Breast epithelium (tissue), 4 donors: Measurements from ENCODE around the gene LDB3. TPM values are rescaled to one million over a fixed set of nuclear protein-coding genes. Genes with fewer than 3 reads are reported as not detected.

Source experiments
- DNase-seq, 2 donors: peaks; one replicate each; pipeline ENCODE4 v3.0.0-alpha.2; 2019; ENCODE audit warnings: low spot score in 2 of 2
- H3K27ac ChIP-seq, 2 donors: fragments of 200-600 bp; sonication (generic) in 1 of 2; one replicate each; pipeline ENCODE4 v1.5.1; 2016 to 2019; ENCODE audit warnings: mild to moderate bottlenecking in 1 of 2
- H3K27me3 ChIP-seq, 2 donors: fragments of 200-600 bp; sonication (generic) in 1 of 2; one replicate each; pipeline versions ENCODE4 v1.5.1 to v1.6.0; 2017 to 2019; ENCODE audit warnings: control low read depth in 1 of 2, mild to moderate bottlenecking in 1 of 2
- H3K36me3 ChIP-seq: fragments of 200-600 bp; one replicate; pipeline ENCODE4 v1.5.1; 2019
- H3K4me1 ChIP-seq, 2 donors: fragments of 200-600 bp; sonication (generic); one replicate each; pipeline ENCODE4 v1.5.1; 2016 to 2019; ENCODE audit warnings: control low read depth in 1 of 2
- H3K4me3 ChIP-seq, 3 donors: fragments of 200-600 bp; sonication (generic); 1 replicate in 2 of 3; 2 replicates in 1 of 3; pipeline ENCODE4 v1.5.1; 2016 to 2019; ENCODE audit warnings: mild to moderate bottlenecking in 3 of 3, moderate library complexity in 2 of 3
- H3K9me3 ChIP-seq, 2 donors: fragments of 200-600 bp; sonication (generic) in 1 of 2; one replicate each; pipeline ENCODE4 v1.5.1; 2016 to 2019; ENCODE audit warnings: control low read depth in 1 of 2
- POLR2A ChIP-seq: fragments of 450-650 bp; IDR thresholded peaks from one replicate; pipeline ENCODE4 v1.6.1; 2016; ENCODE audit warnings: antibody characterized with exemption, mild to moderate bottlenecking, moderate library complexity
- POLR2AphosphoS5 ChIP-seq, 3 donors: sonication (generic); formaldehyde crosslinking; IDR thresholded peaks; one replicate each; pipeline ENCODE4 v1.6.1; 2017; ENCODE audit warnings: antibody characterized with exemption in 3 of 3
- intact Hi-C: fragments of 100-400 bp; cut with DNase I; formaldehyde crosslinking; loops from one replicate; pipeline ENCODE4 v1.15.1; 2023; ENCODE audit warnings: low total_unique reads
- total RNA-seq, 3 donors: library from RNA; depleted of rRNA; stranded (reverse); fragments of >200 nt; gene quantifications; one replicate each; pipeline ENCODE4 v1.1.0, GENCODE V29; 2016
- TF ChIP-seq, protein P1 (sequence below), 3 donors: fragments of 450-650 bp; IDR thresholded peaks; one replicate each; pipeline ENCODE4 v1.5.1; 2016 to 2017; ENCODE audit warnings: antibody characterized with exemption in 3 of 3, mild to moderate bottlenecking in 3 of 3, moderate library complexity in 3 of 3

LDB3 gene
- total RNA-seq, 3 donors from 2014 or later, result 0.98 to 2.9 (median 1.3) TPM

DNA sequence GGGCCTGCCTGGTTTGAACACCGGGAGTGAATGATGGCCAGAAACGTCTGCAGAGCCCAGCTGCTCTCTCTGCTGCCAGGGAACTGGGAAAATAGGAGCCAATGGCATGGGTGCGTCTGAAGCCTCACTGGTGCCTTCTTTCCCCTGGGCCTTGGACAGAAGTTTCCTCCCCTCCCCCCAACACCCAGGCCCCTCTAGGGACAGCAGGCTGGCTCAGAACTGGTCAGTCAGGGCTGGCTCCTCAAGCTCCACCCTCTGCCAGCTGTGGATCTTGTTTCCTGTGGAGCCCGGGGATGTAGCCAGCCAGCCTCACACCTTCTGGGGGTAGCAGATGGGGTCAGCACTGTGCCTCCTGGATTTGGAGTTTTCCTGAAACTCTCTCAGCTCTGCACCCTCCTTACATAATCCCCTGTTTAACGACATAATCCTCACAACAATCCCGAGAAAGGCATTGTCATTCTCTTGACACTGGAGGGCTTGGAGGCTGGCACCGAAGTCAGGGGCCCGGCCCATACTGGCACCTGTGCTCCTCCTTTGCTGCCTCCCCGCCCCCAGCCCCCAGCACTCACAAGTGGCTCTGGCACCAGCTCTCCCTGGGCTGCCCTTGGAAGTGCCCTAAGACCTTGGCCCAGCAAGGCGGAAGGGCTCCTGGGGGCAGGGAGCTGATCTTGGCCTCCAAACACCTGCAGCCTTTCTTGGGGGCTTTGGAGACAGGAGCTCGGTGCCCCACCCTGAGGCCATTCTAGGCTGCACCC is 5.7 kb downstream of the LDB3 start:
- DNase-seq, result no peak
- Histone ChIP-seq H3K4me1 (no peaks in the 10 kb centered on the region), H3K9me3 (no peaks in the 10 kb centered on the region), H3K4me3 (no peak overlapping the region), H3K27me3 (no peaks in the 10 kb centered on the region), H3K27ac (no peak overlapping the region), H3K36me3 (no peaks in the 10 kb centered on the region)
- intact Hi-C loops, result loop anchor here (5.0 kb wide), 1 partner anchor 1422 kb away; no protein-coding TSS in a partner anchor
- TF ChIP-seq POLR2AphosphoS5 (IDR thresholded peaks at IDR 0.05), result no peak
- TF ChIP-seq, protein P1, sequence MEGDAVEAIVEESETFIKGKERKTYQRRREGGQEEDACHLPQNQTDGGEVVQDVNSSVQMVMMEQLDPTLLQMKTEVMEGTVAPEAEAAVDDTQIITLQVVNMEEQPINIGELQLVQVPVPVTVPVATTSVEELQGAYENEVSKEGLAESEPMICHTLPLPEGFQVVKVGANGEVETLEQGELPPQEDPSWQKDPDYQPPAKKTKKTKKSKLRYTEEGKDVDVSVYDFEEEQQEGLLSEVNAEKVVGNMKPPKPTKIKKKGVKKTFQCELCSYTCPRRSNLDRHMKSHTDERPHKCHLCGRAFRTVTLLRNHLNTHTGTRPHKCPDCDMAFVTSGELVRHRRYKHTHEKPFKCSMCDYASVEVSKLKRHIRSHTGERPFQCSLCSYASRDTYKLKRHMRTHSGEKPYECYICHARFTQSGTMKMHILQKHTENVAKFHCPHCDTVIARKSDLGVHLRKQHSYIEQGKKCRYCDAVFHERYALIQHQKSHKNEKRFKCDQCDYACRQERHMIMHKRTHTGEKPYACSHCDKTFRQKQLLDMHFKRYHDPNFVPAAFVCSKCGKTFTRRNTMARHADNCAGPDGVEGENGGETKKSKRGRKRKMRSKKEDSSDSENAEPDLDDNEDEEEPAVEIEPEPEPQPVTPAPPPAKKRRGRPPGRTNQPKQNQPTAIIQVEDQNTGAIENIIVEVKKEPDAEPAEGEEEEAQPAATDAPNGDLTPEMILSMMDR (IDR thresholded peaks at IDR 0.05), result no peak
- no peak for TF ChIP-seq POLR2A

DNA sequence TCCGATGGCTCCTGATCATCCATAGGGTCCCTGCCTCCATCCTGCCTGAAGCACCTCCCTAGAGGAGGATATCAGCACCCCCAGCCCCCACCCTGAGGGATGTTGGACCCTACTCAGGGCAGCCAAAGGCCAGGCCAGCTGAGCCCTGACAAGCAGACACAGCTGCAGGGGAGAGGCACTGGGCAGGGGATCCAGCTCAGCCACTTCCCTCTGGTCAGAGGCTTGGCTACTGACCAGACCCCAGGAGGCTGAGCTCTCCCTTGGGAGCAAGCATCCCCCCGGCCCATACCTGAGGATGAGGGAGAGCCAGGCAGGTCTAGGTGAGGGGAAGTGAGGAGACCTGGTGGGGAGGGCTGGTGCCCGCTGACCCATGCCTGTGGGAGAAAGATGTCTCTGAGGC is 6.6 kb downstream of the LDB3 start:
- TF ChIP-seq POLR2A (no peak), POLR2AphosphoS5 (IDR thresholded peaks at IDR 0.05) (no peak)
- TF ChIP-seq, protein P1 (IDR thresholded peaks at IDR 0.05), result no peak
- no peak for DNase-seq
- H3K4me3 ChIP-seq, result no peak overlapping the region
- intact Hi-C loops, result loop anchor here (5.0 kb wide), 1 partner anchor 1423 kb away; no protein-coding TSS in a partner anchor
- no peaks in the 10 kb centered on the region for H3K4me1 ChIP-seq
- H3K27me3 ChIP-seq, result no peaks in the 10 kb centered on the region
- H3K36me3 ChIP-seq, result no peaks in the 10 kb centered on the region
- no peak overlapping the region for H3K27ac ChIP-seq
- H3K9me3 ChIP-seq, result no peaks in the 10 kb centered on the region

DNA sequence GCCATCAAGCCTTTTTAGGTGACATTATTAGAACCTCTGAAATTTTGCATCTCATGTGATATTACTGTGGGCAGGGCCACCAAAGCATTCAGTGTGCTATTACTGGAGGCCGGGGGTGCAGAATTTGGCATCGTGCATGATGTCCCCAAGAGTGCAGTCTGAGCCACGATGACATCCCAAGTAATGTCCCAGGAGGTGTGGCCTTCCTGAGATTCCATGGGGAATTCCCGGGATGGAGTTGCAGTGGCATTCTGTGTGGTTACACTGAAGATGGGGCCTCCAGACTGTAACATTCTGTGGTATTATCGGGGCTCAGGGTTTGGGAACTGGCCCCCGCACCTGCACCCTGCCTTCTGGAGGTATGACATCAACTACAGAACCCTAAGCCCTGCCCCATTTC is 9.1 kb downstream of the LDB3 start:
- Histone ChIP-seq H3K27ac (no peak overlapping the region), H3K4me1 (no peaks in the 10 kb centered on the region), H3K27me3 (no peaks in the 10 kb centered on the region), H3K36me3 (no peaks in the 10 kb centered on the region), H3K4me3 (no peak overlapping the region), H3K9me3 (no peaks in the 10 kb centered on the region)
- intact Hi-C loops, result no loop called here
- TF ChIP-seq POLR2AphosphoS5 (IDR thresholded peaks at IDR 0.05) (no peak), POLR2A (no peak)
- TF ChIP-seq, protein P1 (IDR thresholded peaks at IDR 0.05), result no peak
- no peak for DNase-seq

DNA sequence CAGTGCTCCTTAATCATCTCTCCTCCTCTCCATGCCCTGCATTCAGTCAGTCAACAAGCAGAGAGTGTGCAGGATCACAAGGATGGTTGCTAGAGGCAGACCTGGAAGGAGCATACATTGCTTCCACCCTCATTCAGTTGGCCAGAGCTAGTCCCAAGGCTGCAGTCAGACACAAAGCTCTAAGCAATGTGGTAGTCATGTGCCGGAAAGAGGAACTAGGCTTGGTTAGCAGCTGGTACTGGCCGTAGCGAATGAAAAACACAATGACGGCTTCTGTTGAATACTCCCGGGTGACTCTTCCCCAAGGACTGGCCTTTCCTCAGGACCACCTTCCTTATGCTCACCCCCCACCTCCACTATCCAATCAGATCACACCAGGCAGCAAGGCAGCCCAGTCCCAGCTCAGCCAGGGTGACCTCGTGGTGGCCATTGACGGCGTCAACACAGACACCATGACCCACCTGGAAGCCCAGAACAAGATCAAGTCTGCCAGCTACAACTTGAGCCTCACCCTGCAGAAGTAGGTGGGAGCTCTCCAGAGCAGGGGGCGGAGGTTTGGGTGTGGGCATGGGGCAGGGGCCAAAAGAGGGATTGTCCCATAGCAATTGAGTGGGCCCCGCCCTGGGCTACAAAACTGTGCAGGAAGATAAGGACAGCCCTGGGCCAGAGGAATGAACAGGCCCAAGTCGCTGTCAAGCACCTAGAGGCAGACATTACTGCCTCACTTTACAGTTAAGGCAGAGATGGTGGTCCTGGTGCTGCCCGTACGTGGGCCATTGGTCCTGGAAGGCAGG is 10.9 kb downstream of the LDB3 start:
- Histone ChIP-seq H3K4me1 (no peaks in the 10 kb centered on the region), H3K27me3 (no peaks in the 10 kb centered on the region), H3K27ac (no peak overlapping the region), H3K36me3 (no peaks in the 10 kb centered on the region), H3K4me3 (no peak overlapping the region), H3K9me3 (no peaks in the 10 kb centered on the region)
- TF ChIP-seq, protein P1 (IDR thresholded peaks at IDR 0.05), result no peak
- intact Hi-C loops, result no loop called here
- no peak for DNase-seq

DNA sequence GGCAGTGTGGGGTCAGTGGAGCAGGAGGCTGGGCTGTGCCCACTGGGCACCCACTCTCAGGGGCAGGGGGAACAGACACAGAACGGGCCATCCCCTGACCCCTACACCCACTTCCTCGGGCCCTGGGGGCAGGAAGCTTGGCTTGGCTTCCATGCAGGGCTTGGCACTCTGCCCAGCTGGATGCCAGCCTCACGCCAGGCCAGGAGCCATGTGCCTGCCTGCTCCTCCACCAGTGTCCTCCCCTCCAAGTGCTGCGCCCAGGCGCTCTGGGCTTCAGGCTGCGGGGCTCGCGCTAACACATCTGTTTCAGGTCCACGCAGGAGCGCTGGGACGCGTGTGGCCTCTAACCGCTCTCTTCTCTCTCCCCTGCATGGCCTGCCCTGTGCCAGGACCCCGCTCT is 12.7 kb downstream of the LDB3 start:
- no peak for DNase-seq
- Histone ChIP-seq H3K27me3 (no peaks in the 10 kb centered on the region), H3K27ac (peak overlapping the region in 1 of 2 donors; percentile 12), H3K9me3 (no peaks in the 10 kb centered on the region), H3K4me3 (no peak overlapping the region), H3K4me1 (no peaks in the 10 kb centered on the region), H3K36me3 (no peaks in the 10 kb centered on the region)
- TF ChIP-seq, protein P1 (IDR thresholded peaks at IDR 0.05), result no peak
- no peak for TF ChIP-seq POLR2A
- TF ChIP-seq POLR2AphosphoS5 (IDR thresholded peaks at IDR 0.05), result no peak
- intact Hi-C loops, result loop anchor here (10.0 kb wide), 1 partner anchor 224 kb away; no protein-coding TSS in a partner anchor
